Activated T-cell treated with anti-CD3 and anti-CD28 coated beads for 24 hours (primary cell): ENCODE results near the gene KRTAP19-1.
"Not testable (repeated sequence)": the region's sequence is repeated elsewhere in the genome, so short reads cannot be mapped to it uniquely, and the experiment has no call there.

Experiments
- DNase-seq: peaks from one replicate; pipeline ENCODE4 v3.0.0-alpha.2; 2020; ENCODE audit warnings: low read depth

Gene KRTAP19-1

GRCh38 chr21:30480145-30480544, at the start of gene KRTAP19-1:
TSS of gene KRTAP19-1 (minus strand) at chr21:30480367. CDS start at chr21:30480317, 50 bp downstream.
- DNase-seq = no peak

- DNase-seq = no peak
Measured at GRCh38 chr21:30518876-30519275, 38.7 kb upstream of the KRTAP19-1 start.

DNA sequence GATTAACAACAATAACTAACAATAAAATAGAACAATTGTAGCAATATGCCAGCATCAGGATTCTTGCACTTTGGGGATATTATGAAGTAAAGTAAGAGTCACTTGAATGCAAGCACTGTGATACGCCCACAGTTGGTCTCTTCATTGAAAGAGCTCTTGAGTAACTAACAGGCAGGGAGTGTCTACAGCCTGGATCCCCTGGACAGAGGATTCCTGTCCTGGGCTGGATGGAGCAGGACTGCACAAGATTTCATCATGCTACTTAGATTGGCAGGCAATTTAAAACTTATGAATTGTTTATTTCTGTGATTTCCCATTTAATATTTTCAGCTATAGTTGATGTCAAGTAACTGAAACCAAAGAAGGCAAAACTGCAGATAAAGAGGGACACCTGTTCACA, 35.5 kb upstream of the KRTAP19-1 start:
- no peak for DNase-seq

DNA sequence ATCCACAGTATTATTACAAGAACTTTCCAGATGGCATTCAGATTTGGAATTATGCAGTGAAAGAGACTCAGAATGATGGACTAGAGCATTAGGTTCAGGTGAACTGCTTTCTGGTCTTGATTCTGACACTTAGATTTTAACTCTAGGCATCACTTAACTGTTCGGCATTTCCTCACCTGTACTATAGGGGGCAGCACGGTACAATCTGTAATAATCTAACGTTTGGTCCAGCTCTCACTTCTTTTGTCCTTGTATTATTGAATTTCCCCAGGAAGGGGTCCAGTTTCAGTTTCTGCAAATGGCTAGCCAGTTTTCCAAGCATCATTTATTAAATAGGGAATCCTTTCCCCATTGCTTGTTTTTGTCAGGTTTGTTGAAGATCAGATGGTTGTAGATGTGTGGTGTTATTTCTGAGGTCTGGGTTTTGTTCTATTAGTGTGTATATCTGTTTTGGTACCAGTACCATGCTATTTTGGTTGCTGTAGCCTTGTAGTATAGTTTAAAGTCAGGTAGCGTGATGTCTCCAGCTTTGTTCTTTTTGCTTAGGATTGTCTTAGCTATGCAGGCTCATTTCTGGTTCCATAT, 25.5 kb upstream of the KRTAP19-1 start:
- DNase-seq = not testable (repeated sequence)

DNA sequence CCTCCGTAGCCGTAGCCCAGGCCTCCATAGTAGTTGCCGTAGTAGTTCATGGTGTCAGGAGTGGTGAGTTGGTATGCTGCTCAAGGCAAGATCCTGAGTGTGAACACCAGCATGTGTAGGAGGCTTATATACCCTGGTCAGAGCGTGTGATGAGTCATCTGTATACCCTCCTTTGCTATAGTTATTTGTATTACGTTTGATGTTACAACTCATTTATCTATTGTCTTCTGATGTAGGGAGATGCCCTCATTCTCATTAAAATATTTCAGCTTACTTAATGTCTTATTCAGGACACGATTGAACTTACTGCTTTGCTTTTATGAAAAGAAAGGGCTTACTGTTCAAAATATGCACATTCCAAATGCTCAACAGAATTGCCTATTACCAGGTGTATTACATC, 21.9 kb upstream of the KRTAP19-1 start, which contains the start of gene KRTAP19-5:
KRTAP19-5 (minus strand) TSS at position 101 of the 400 bp plus-strand sequence; CDS start at position 50, 51 bp downstream.
- no peak for DNase-seq

DNA sequence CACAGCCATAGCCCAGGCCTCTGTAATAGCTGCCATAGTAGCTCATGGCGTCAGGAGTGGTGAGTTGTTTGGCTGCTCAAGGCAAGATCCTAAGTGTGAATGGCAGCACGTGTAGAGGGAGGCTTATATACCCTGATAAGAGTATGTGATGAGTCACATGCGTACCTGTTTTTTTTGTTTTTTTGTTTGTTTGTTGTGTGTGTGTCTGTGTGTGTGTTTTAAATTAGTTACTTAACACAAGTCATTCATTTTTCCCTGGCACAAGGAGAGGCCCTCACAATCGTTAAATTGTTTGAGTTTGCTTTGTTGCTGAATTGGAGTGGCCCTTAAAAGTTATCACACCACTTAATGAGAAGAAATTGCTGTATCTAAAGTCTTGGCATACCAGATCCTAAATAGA, 16.9 kb upstream of the KRTAP19-1 start, which contains the start of gene KRTAP19-4:
KRTAP19-4 (minus strand) TSS at position 101 of the 400 bp plus-strand sequence; CDS start at position 46, 55 bp downstream.
- DNase-seq = no peak

DNA sequence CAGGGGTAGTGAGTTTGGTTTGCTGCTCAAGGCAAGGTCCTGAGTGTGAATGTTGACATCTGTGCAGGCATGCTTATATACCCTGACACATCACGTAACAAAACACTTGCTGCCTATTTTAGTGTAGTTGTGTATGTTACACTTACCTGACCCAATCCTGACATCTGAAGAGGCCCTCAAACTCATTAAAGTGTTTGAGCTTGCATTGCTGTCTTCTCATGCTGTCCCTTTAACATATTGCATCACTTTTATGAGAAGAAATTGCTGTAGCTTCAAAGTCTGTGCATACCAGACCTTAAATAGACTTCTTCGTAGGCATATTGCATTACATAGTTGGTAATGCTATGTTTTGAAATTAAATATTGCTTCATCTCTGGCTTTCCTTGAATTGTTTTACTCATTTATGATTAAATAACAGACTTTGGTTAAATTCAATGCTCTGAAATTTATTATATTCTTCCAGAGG, 11.8 kb upstream of the KRTAP19-1 start, which contains the start of gene KRTAP19-3:
KRTAP19-3 (minus strand) TSS at position 51 of the 466 bp plus-strand sequence. CDS start 56 bp downstream, outside the sequence.
- no peak for DNase-seq

GRCh38 chr21:30487336-30487735, 7.2 kb upstream of the KRTAP19-1 start, which contains the start of gene KRTAP19-2:
TSS of gene KRTAP19-2 (minus strand) at chr21:30487436. CDS start at chr21:30487348, 88 bp downstream.
- DNase-seq = no peak

DNA sequence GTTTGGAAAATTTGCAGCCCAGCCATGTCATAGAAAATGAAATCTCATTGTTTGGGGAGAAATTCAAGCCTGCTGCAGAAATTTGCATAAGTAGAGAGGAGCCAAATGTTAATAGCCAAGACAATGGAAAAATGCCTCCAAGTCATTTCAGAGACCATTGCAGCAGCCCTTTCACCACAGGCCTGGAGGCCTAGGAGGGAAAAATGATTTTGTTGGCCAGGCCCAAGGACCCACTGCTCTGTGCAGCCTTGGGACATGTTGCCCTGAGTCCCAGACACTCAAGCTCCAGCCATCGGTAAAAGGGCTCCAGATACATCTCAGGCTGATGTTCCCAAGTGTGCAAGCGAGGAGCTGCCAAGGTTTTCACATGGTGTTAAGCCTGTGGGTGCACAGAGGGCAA, 6.0 kb upstream of the KRTAP19-1 start:
- DNase-seq = no peak

GRCh38 chr21:30482130-30482529, 2.0 kb upstream of the KRTAP19-1 start:
- DNase-seq = no peak

GRCh38 chr21:30479259-30479658, 908 bp downstream of the KRTAP19-1 start:
- DNase-seq = no peak

GRCh38 chr21:30478004-30478403, 2.2 kb downstream of the KRTAP19-1 start:
- DNase-seq = no peak

DNA sequence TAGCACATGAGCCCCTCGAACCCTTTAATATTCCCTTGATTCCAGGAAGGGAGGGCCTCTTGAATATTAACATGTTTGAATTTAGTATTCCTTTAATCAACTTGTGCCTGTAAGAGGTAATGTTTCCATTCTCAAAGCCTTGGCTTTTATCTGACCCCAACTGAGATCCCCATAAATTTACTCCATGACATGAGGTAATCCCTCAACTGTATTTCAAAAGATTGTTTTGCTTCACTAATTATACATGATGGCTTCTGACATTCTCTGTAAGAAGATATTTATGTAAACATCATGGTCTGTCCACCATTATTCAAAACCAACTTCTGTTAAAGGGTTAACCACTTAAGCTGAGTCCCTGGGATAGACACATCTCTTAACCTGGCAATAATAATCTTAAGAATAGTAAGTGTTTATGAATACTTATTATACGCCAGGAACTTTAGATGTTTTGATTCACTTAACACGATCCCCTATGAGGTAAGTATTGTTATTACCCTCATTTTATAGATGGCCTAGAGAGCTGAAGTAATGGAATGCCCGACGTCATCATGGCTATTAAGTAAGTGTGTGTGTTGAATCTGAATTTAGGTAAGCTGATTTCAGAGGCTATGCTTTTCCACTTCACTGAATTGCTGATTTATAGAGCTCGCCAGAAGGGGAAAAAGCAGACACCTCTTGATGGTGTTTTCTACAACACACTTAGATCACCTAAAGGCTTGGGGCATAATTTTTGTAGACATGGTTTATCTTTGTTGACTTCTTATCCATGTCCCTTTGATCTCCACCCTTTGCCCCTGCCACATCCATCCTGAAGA, 11.1 kb downstream of the KRTAP19-1 start:
- no peak for DNase-seq

DNA sequence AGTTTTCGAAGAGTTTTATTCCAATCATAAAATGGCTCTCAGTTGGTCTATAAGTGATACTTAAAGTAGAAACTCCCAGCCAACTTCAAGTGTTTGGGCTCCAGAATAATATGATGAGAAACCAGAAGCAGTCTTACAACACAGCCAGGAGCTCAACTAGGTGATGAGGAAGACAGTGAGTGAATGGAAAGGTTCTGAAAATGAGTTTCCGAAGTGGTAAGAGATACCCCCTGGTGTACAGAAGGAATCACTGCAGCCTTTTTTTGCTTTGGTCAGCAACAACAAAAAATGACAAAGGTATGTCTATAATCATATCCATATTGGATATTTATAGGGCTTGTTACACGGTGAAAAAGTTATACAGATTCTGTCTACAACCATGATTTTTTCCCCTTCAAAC, 16.5 kb downstream of the KRTAP19-1 start:
- DNase-seq = no peak

GRCh38 chr21:30448514-30448913, 31.7 kb downstream of the KRTAP19-1 start:
- no peak for DNase-seq

GRCh38 chr21:30447056-30447455, 33.1 kb downstream of the KRTAP19-1 start:
- DNase-seq = no peak

GRCh38 chr21:30444204-30444603, 36.0 kb downstream of the KRTAP19-1 start:
- DNase-seq = no peak

GRCh38 chr21:30443226-30443625, 36.9 kb downstream of the KRTAP19-1 start:
- DNase-seq = no peak

- no peak for DNase-seq
Measured at GRCh38 chr21:30439975-30440374, 40.2 kb downstream of the KRTAP19-1 start, which contains the start of gene KRTAP15-1. TSS of gene KRTAP15-1 (plus strand) at chr21:30440275. CDS start at chr21:30440328, 53 bp downstream.

DNA sequence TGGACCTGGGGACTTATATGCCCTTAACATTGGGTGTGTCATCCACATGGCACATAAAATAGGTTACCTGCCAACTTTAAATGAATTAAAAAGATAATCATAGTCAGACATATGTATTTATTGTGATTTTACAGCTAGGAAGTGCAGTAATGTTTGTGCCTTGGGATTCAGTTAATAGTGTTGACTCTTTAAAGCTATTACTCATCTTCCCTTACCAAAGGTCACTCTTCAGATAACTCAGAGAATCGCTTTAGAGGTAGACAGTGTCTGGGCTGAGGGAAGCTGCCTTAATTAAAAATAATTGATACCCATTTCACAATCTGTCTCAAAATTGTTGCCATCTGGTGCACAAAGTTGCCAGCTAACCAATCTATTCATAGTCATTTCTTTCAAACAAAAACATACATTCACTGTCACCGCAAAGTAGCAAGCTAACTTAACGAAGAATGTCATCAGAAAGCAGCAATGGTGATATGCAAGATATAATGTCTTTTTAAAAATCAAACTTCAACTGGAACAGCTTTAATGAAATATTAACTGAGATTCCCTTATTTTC, 43.1 kb downstream of the KRTAP19-1 start:
- DNase-seq = no peak

DNA sequence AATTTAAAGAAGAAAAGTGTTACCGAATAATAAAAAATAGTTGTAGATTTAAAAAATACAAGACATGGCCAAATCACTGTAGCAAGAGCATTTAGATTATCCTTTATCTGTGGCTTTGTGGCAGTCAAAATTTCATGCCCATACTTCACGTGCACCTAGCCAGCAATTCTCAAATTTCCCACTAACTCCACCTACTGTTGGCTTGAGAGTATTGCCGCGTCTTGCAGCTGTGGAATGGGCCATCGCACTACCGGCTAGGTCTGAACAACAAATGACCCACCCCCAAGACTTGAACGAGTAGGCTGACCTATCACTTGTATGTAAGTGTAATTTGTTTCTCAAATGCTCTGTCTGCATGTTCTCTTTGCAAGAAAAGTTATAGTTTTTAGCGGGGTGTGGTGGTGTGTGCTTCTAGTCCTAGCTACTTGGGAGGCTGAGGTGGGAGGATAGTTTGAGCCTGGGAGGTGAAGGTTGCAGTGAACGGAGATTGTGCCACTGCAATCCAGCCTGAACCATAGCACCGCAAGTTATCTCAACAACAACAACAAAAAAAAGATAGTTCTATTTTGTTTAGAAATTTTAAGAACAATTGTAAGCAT, 46.0 kb downstream of the KRTAP19-1 start:
- no peak for DNase-seq

DNA sequence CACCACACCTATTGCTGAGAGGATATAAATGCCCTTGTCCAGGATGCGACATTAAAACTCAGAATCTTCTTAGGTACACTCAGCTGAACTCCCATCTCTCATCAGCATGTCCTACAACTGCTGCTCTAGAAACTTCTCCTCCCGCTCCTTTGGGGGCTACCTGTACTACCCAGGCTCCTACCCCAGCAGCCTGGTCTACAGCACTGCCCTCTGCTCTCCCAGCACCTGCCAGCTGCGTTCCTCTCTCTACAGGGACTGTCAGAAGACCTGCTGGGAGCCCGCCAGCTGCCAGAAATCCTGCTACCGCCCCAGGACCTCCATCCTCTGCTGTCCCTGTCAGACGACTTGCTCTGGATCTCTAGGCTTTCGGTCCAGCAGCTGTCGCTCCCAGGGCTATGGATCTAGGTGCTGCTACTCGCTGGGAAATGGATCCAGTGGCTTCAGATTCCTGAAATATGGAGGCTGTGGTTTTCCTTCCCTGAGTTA, 50.0 kb downstream of the KRTAP19-1 start, which contains the start of gene KRTAP13-4:
KRTAP13-4 (plus strand) TSS at position 51 of the 486 bp plus-strand sequence; CDS start at position 107, 56 bp downstream.
- DNase-seq = no peak
